Measurements from ENCODE around the gene MYO5A. TPM values are rescaled to one million over a fixed set of nuclear protein-coding genes. Genes with fewer than 3 reads are reported as not detected.

The MYO5A gene
- total RNA-seq, 1 donor from 2014 or later: 55.0 TPM

- Histone ChIP-seq H3K9me3 (no peaks in the 10 kb centered on the region), H3K36me3 (peaks cover 8 to 11% of the 10 kb centered on the region in 2 donors), H3K27me3 (no peaks in the 10 kb centered on the region), H3K27ac (no peak overlapping the region), H3K4me1 (no peaks in the 10 kb centered on the region), H3K4me3 (no peak overlapping the region)
- intact Hi-C loops (cut with DNase I): no loop called here
- DNase-seq (ENCODE audit: low spot score in 2 of 2): no peak
- TF ChIP-seq CTCF (IDR thresholded peaks at IDR 0.05): no peak
Observed at GRCh38 chr15:52391069-52391468, 137.6 kb downstream of the MYO5A start.

GRCh38 chr15:52385670-52386069, 143.0 kb downstream of the MYO5A start:
- no peaks in the 10 kb centered on the region for H3K4me1 ChIP-seq
- H3K9me3 ChIP-seq: no peaks in the 10 kb centered on the region
- intact Hi-C loops (cut with DNase I): no loop called here
- no peak overlapping the region for H3K4me3 ChIP-seq
- no peak for TF ChIP-seq CTCF (IDR thresholded peaks at IDR 0.05)
- no peak overlapping the region for H3K27ac ChIP-seq
- H3K27me3 ChIP-seq: no peaks in the 10 kb centered on the region
- no peak for DNase-seq (ENCODE audit: low spot score in 2 of 2)
- H3K36me3 ChIP-seq: peaks cover 23 to 31% of the 10 kb centered on the region in 2 donors

GRCh38 chr15:52383100-52383588, 145.5 kb downstream of the MYO5A start:
- Histone ChIP-seq H3K4me1 (no peaks in the 10 kb centered on the region), H3K27ac (no peak overlapping the region), H3K36me3 (peaks cover 33 to 45% of the 10 kb centered on the region in 2 donors), H3K27me3 (no peaks in the 10 kb centered on the region), H3K4me3 (no peak overlapping the region), H3K9me3 (no peaks in the 10 kb centered on the region)
- no peak for DNase-seq (ENCODE audit: low spot score in 2 of 2)
- intact Hi-C loops (cut with DNase I): no loop called here
- no peak for TF ChIP-seq CTCF (IDR thresholded peaks at IDR 0.05)

GRCh38 chr15:52382647-52383046, 146.0 kb downstream of the MYO5A start:
- Histone ChIP-seq H3K9me3 (no peaks in the 10 kb centered on the region), H3K27me3 (no peaks in the 10 kb centered on the region), H3K27ac (no peak overlapping the region), H3K4me3 (no peak overlapping the region), H3K36me3 (peaks cover 33 to 45% of the 10 kb centered on the region in 2 donors), H3K4me1 (no peaks in the 10 kb centered on the region)
- TF ChIP-seq CTCF (IDR thresholded peaks at IDR 0.05): no peak
- intact Hi-C loops (cut with DNase I): no loop called here
- DNase-seq (ENCODE audit: low spot score in 2 of 2): no peak

GRCh38 chr15:52379395-52380106, 149.1 kb downstream of the MYO5A start:
- H3K4me1 ChIP-seq: no peaks in the 10 kb centered on the region
- no peaks in the 10 kb centered on the region for H3K27me3 ChIP-seq
- H3K4me3 ChIP-seq: no peak overlapping the region
- no peaks in the 10 kb centered on the region for H3K9me3 ChIP-seq
- peaks cover 43 to 75% of the 10 kb centered on the region in 2 donors for H3K36me3 ChIP-seq
- intact Hi-C loops (cut with DNase I): no loop called here
- H3K27ac ChIP-seq: no peak overlapping the region
- DNase-seq (ENCODE audit: low spot score in 2 of 2): no peak
- no peak for TF ChIP-seq CTCF (IDR thresholded peaks at IDR 0.05)

Data from ascending aorta (tissue), 2 donors.